Measurements from ENCODE around the gene PNPLA2. TPM values are rescaled to one million over a fixed set of nuclear protein-coding genes. Genes with fewer than 3 reads are reported as not detected.
A peak's percentile ranks its signal among the peaks of the same experiment; 100 is the strongest.

Gene PNPLA2
- total RNA-seq, 1 donor from 2014 or later: 174 TPM

GRCh38 chr11:862696-863022, 43.9 kb downstream of the PNPLA2 start:
- ATAC-seq (no peak), DNase-seq (ENCODE audit: low spot score) (no peak)
- intact Hi-C loops (cut with DNase I): no loop called here

GRCh38 chr11:863023-863909, 44.6 kb downstream of the PNPLA2 start:
- intact Hi-C loops (cut with DNase I): no loop called here
- DNase-seq (ENCODE audit: low spot score): no peak
- no peak for ATAC-seq

- intact Hi-C loops (cut with DNase I): no loop called here
- ATAC-seq: peak; percentile 8
- DNase-seq (ENCODE audit: low spot score): no peak
These were observed 45.5 kb downstream of the PNPLA2 start for GRCh38 chr11:863910-864827.

- intact Hi-C loops (cut with DNase I): no loop called here
- ATAC-seq: no peak
These were observed 46.2 kb downstream of the PNPLA2 start for GRCh38 chr11:864898-865297.

GRCh38 chr11:865462-866430, 47.0 kb downstream of the PNPLA2 start:
- ATAC-seq (no peak), DNase-seq (ENCODE audit: low spot score) (no peak)
- intact Hi-C loops (cut with DNase I): no loop called here

More at GRCh38 chr11:864898-865297, 46.2 kb downstream of the PNPLA2 start:
- no peak for DNase-seq (ENCODE audit: low spot score)

GRCh38 chr11:866481-866880, 47.8 kb downstream of the PNPLA2 start:
- intact Hi-C loops (cut with DNase I): no loop called here
- DNase-seq (ENCODE audit: low spot score): no peak
- ATAC-seq: no peak

GRCh38 chr11:867856-868358, 49.2 kb downstream of the PNPLA2 start:
- no peak for DNase-seq (ENCODE audit: low spot score)
- no peak for ATAC-seq
- intact Hi-C loops (cut with DNase I): no loop called here

GRCh38 chr11:868394-868793, 49.7 kb downstream of the PNPLA2 start:
- DNase-seq (ENCODE audit: low spot score) (no peak), ATAC-seq (no peak)
- intact Hi-C loops (cut with DNase I): no loop called here

GRCh38 chr11:868802-869201, 50.1 kb downstream of the PNPLA2 start:
- DNase-seq (ENCODE audit: low spot score): no peak
- intact Hi-C loops (cut with DNase I): no loop called here
- no peak for ATAC-seq

GRCh38 chr11:869399-870126, 50.8 kb downstream of the PNPLA2 start:
- DNase-seq (ENCODE audit: low spot score): no peak
- no peak for ATAC-seq
- intact Hi-C loops (cut with DNase I): no loop called here

GRCh38 chr11:870127-870413, 51.4 kb downstream of the PNPLA2 start:
- DNase-seq (ENCODE audit: low spot score): no peak
- no peak for ATAC-seq
- intact Hi-C loops (cut with DNase I): no loop called here

- intact Hi-C loops (cut with DNase I): no loop called here
- DNase-seq (ENCODE audit: low spot score) (no peak), ATAC-seq (no peak)
These were observed 51.7 kb downstream of the PNPLA2 start for GRCh38 chr11:870418-870817.

- no peak for ATAC-seq
- intact Hi-C loops (cut with DNase I): no loop called here
- no peak for DNase-seq (ENCODE audit: low spot score)
These were observed 52.8 kb downstream of the PNPLA2 start for GRCh38 chr11:871472-871871.

GRCh38 chr11:872799-873198, 54.1 kb downstream of the PNPLA2 start:
- intact Hi-C loops (cut with DNase I): no loop called here
- no peak for ATAC-seq
- no peak for DNase-seq (ENCODE audit: low spot score)

GRCh38 chr11:873706-874105, 55.0 kb downstream of the PNPLA2 start:
- DNase-seq (ENCODE audit: low spot score) (no peak), ATAC-seq (no peak)
- intact Hi-C loops (cut with DNase I): no loop called here

All from sciatic nerve (tissue), 2 donors.